Keratinocyte (primary cell): ENCODE results near the gene NHLH1. TPM values are rescaled to one million over a fixed set of nuclear protein-coding genes. Genes with fewer than 3 reads are reported as not detected.

ENCODE experiments used
- DNase-seq: peaks from one replicate; pipeline ENCODE4 v3.0.0-alpha.2; 2011; ENCODE audit warnings: low read depth, missing footprints, low spot score
- FAIRE-seq: peaks from 2 replicates; lab custom pipeline; 2011; peaks lifted over from hg19 to GRCh38; lab: Jason Lieb, UNC
- H2AFZ ChIP-seq: 2 replicates; pipeline ENCODE4 v1.6.0; 2012; ENCODE audit warnings: low read length, control low read depth, inconsistent platforms; ENCODE audit not compliant: control insufficient read depth
- H3K27ac ChIP-seq: 2 replicates; pipeline ENCODE4 v1.5.1; 2011; ENCODE audit warnings: low read length; ENCODE audit not compliant: control insufficient read depth, insufficient read depth
- H3K27me3 ChIP-seq: 3 replicates; pipeline ENCODE4 v1.6.0; 2011; ENCODE audit warnings: low read length; ENCODE audit not compliant: control insufficient read depth, insufficient read depth; ENCODE audit errors: extremely low read depth
- H3K36me3 ChIP-seq, 2 experiments: 2 replicates in 1 of 2; 3 replicates in 1 of 2; pipeline ENCODE4 v1.5.1; 2011; ENCODE audit warnings: low read length in 2 of 2, mild to moderate bottlenecking in 1 of 2; ENCODE audit not compliant: control insufficient read depth in 2 of 2, insufficient read depth in 2 of 2; ENCODE audit errors: extremely low read depth in 1 of 2
- H3K4me1 ChIP-seq: 3 replicates; pipeline ENCODE4 v1.5.1; 2011; ENCODE audit warnings: low read length; ENCODE audit not compliant: control insufficient read depth, insufficient read depth; ENCODE audit errors: extremely low read depth
- H3K4me2 ChIP-seq: 3 replicates; pipeline ENCODE4 v1.6.0; 2011; ENCODE audit warnings: low read depth, low read length; ENCODE audit not compliant: control insufficient read depth, insufficient read depth; ENCODE audit errors: extremely low read depth
- H3K4me3 ChIP-seq, 3 experiments: fragments of 200-600 bp in 1 of 3; sonication (generic) in 1 of 3; 2 replicates in 2 of 3; 3 replicates in 1 of 3; pipeline ENCODE4 v1.5.1; 2011 to 2016; ENCODE audit warnings: low read length in 3 of 3, mild to moderate bottlenecking in 3 of 3, control low read depth in 2 of 3, inconsistent platforms in 1 of 3, low read depth in 1 of 3, mixed read lengths in 1 of 3, mixed run types in 1 of 3, moderate library complexity in 1 of 3; ENCODE audit not compliant: control insufficient read depth in 2 of 3, insufficient read depth in 2 of 3; ENCODE audit errors: extremely low read depth in 1 of 3
- H3K79me2 ChIP-seq: 2 replicates; pipeline ENCODE4 v1.6.0; 2012; ENCODE audit warnings: low read length; ENCODE audit not compliant: control insufficient read depth, insufficient read depth
- H3K9ac ChIP-seq: 3 replicates; pipeline ENCODE4 v1.6.0; 2011; ENCODE audit warnings: low read length; ENCODE audit not compliant: control insufficient read depth, insufficient read depth; ENCODE audit errors: extremely low read depth
- H3K9me1 ChIP-seq: 3 replicates; pipeline ENCODE4 v1.6.0; 2011; ENCODE audit warnings: low read length; ENCODE audit not compliant: control insufficient read depth, insufficient read depth; ENCODE audit errors: extremely low read depth
- H3K9me3 ChIP-seq: 2 replicates; pipeline ENCODE4 v1.5.1; 2012; ENCODE audit warnings: low read depth, low read length; ENCODE audit not compliant: control insufficient read depth
- H4K20me1 ChIP-seq: 3 replicates; pipeline ENCODE4 v1.6.0; 2011; ENCODE audit warnings: low read length; ENCODE audit not compliant: control insufficient read depth, insufficient read depth; ENCODE audit errors: extremely low read depth
- EZH2 ChIP-seq: IDR thresholded peaks from one replicate; pipeline ENCODE4 v1.6.1; 2012; ENCODE audit warnings: inconsistent platforms, mild to moderate bottlenecking, low read length, moderate library complexity
- dilution Hi-C: fragments of 300-500 bp; cut with MboI; formaldehyde crosslinking; loops from one replicate; pipeline ENCODE4 v1.7.0; 2020; ENCODE audit warnings: low sequenced_read_pairs; ENCODE audit not compliant: extremely low pct_ligation_motif_present
- polyA plus RNA-seq, 5 experiments: library from polyadenylated mRNA; depleted of rRNA in 3 of 5; stranded (reverse) in 3 of 5; stranded (forward) in 1 of 5; unstranded in 1 of 5; fragments of >200 nt; gene quantifications; 1 replicate in 1 of 5; 2 replicates in 3 of 5; 3 replicates in 1 of 5; pipeline versions ENCODE4 v1.2.1 to v1.2.3, GENCODE V29; 2011 to 2012; ENCODE audit warnings: missing spikeins in 2 of 5, low read depth in 1 of 5, low replicate concordance in 1 of 5
- TF ChIP-seq, protein P1 (sequence below), 3 experiments: IDR thresholded peaks in 1 of 3; conservative IDR thresholded peaks in 1 of 3; optimal IDR thresholded peaks in 1 of 3; 2 replicates in 2 of 3; 3 replicates in 1 of 3; pipeline versions ENCODE3 to v1.5.1; 2011; ENCODE audit warnings: low read length in 3 of 3, mild to moderate bottlenecking in 3 of 3, moderate library complexity in 2 of 3, control low read depth in 1 of 3, inconsistent platforms in 1 of 3; ENCODE audit not compliant: insufficient read depth in 2 of 3; ENCODE audit errors: extremely low read depth in 1 of 3

The NHLH1 gene
- polyA plus RNA-seq, 1 donor (not counting 4 experiments of a cell fraction or from before 2014, with no cell fraction given), result 0.13 TPM

DNA sequence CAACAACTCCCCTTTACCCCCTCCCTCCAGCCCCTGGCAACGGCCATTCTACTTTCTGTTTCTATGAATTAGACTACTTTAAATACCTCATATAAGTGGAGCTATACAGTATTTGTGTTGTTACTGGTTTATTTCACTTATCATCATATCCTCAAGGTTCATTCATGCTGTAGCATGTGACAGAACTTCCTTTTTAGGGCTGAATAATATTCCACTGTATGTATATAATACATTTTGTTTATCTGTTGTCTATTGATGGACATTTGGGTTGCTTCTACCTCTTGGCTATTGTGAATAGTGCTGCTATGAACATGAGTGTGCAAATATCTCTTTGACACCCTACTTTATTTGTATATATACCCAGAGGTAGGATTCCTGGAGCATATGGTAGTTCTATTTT lies 2.2 kb downstream of the NHLH1 start:
- DNase-seq (no peak), FAIRE-seq (no peak)
- Histone ChIP-seq H3K27ac (no peak overlapping the region), H3K4me2 (no peak overlapping the region), H3K4me3 (no peak overlapping the region), H2AFZ (no peak overlapping the region), H3K4me1 (no peaks in the 10 kb centered on the region), H3K9ac (no peak overlapping the region), H4K20me1 (no peaks in the 10 kb centered on the region), H3K9me3 (no peaks in the 10 kb centered on the region), H3K79me2 (no peaks in the 10 kb centered on the region), H3K27me3 (no peaks in the 10 kb centered on the region), H3K36me3 (no peaks in the 10 kb centered on the region), H3K9me1 (no peaks in the 10 kb centered on the region)
- no peak for TF ChIP-seq EZH2
- TF ChIP-seq, protein P1, sequence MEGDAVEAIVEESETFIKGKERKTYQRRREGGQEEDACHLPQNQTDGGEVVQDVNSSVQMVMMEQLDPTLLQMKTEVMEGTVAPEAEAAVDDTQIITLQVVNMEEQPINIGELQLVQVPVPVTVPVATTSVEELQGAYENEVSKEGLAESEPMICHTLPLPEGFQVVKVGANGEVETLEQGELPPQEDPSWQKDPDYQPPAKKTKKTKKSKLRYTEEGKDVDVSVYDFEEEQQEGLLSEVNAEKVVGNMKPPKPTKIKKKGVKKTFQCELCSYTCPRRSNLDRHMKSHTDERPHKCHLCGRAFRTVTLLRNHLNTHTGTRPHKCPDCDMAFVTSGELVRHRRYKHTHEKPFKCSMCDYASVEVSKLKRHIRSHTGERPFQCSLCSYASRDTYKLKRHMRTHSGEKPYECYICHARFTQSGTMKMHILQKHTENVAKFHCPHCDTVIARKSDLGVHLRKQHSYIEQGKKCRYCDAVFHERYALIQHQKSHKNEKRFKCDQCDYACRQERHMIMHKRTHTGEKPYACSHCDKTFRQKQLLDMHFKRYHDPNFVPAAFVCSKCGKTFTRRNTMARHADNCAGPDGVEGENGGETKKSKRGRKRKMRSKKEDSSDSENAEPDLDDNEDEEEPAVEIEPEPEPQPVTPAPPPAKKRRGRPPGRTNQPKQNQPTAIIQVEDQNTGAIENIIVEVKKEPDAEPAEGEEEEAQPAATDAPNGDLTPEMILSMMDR (optimal IDR thresholded peaks at IDR 0.05 in 1 of 3, IDR thresholded peaks at IDR 0.05 in 1 of 3, conservative IDR thresholded peaks at IDR 0.05 in 1 of 3; ENCODE audit: extremely low read depth in 1 of 3, insufficient read depth in 2 of 3, low read length in 3 of 3), result no peak
- dilution Hi-C loops, result no loop called here

DNA sequence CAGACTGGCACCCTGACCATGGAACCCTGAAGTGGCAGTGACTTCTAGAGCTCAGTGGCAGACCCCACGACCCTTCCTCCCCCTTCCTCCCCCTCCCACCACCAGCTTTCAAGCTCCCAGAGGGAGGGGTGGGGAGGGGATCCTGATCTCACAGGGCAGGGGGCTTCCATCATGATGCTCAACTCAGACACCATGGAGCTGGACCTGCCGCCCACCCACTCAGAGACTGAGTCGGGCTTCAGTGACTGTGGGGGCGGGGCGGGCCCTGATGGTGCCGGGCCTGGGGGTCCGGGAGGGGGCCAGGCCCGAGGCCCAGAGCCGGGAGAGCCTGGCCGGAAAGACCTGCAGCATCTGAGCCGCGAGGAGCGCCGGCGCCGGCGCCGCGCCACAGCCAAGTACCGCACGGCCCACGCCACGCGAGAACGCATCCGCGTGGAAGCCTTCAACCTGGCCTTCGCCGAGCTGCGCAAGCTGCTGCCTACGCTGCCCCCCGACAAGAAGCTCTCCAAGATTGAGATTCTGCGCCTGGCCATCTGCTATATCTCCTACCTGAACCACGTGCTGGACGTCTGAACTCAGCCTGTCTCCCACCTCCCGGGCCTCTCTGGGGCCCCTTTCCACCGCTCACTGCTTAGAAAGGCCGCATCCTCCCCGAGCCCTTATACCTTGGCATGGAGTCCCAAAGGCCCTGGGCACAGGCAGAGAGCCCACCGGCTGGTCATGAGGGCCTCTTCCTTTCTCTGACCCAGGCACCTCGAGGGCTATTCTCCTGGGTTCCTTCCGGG lies 3.9 kb downstream of the NHLH1 start:
- Histone ChIP-seq H3K4me3 (no peak overlapping the region), H3K4me1 (no peaks in the 10 kb centered on the region), H3K9me1 (no peaks in the 10 kb centered on the region), H4K20me1 (no peaks in the 10 kb centered on the region), H3K9me3 (no peaks in the 10 kb centered on the region), H3K27me3 (no peaks in the 10 kb centered on the region), H3K27ac (no peak overlapping the region), H3K9ac (no peak overlapping the region), H3K79me2 (no peaks in the 10 kb centered on the region), H3K36me3 (no peaks in the 10 kb centered on the region), H3K4me2 (no peak overlapping the region), H2AFZ (no peak overlapping the region)
- TF ChIP-seq, protein P1 (optimal IDR thresholded peaks at IDR 0.05 in 1 of 3, IDR thresholded peaks at IDR 0.05 in 1 of 3, conservative IDR thresholded peaks at IDR 0.05 in 1 of 3; ENCODE audit: extremely low read depth in 1 of 3, insufficient read depth in 2 of 3, low read length in 3 of 3), result no peak
- TF ChIP-seq EZH2, result no peak
- dilution Hi-C loops, result no loop called here
- FAIRE-seq (no peak), DNase-seq (no peak)
